Stimulated activated CD4-positive, alpha-beta T cell treated with anti-CD3 and anti-CD28 coated beads, Interleukin-15, amount 100 ng/mL, for 1 hour (primary cell): ENCODE measurements around the gene VSX1.

ENCODE experiments used
- DNase-seq, 2 donors: peaks; one replicate each; pipeline ENCODE4 v3.0.0-alpha.2; 2020; ENCODE audit warnings: low read depth in 1 of 2, low spot score in 1 of 2

Gene VSX1

DNA sequence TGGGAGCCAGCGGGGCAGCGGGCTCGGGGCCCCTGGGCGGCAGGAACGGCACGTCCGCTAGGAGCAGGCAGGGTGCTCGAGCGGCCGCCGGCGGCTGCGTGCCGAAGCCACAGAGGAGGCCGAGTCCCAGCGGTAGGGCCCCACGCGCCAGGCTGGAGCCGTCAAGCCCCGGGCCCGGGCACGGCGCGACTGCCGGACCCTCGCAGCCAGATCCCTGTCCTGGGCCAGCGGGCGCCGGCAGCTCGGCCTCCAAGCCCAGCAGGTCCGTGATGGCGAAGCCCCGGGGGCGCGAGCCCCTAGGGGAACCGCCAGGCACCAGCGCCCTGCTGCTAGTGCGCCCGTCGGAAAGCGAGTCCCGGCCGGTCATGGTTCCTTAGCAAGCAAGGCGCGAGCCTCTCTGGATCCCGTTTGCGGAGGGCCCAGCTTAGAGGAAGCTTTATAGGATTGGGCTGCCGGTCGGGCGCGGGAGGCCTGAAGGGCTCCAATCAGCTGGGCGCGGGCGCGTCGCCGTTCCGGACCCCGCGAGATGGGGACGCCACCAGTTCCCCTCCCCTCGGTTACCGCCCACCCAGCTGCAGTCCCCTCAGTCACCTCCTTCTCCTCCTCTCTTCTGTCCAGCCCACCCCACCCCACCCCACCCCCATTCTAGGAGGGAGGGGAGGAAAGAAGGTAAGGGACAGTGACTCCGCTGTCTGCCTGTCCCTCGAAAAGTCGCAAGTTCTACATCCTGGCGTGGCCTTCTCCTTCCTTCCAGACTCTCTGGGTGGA lies at the start of gene VSX1:
Gene VSX1 (minus strand): TSS at position 412 of the 768 bp plus-strand sequence. CDS start 45 bp downstream, at position 367.
- DNase-seq: no peak

DNA sequence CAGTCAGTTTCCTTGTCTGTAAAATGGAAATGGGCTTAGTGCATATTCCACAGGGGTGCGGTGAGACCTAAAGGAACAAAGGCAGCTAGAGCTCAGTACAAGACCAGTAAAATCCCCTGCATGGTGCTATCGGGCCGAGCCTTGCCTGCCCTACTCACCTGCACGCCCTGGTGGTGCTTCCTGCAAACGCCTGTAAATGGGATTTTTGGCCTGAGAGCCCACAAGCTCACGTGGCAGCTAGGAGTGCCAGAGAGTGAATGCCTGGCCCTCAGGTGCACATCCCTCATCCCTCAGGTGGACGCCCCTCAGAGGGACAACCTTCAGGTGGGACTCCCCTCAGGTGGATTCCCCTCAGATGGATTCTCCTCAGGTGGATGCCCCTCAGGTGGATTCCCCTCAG lies 48.0 kb upstream of the VSX1 start:
- no peak for DNase-seq

DNA sequence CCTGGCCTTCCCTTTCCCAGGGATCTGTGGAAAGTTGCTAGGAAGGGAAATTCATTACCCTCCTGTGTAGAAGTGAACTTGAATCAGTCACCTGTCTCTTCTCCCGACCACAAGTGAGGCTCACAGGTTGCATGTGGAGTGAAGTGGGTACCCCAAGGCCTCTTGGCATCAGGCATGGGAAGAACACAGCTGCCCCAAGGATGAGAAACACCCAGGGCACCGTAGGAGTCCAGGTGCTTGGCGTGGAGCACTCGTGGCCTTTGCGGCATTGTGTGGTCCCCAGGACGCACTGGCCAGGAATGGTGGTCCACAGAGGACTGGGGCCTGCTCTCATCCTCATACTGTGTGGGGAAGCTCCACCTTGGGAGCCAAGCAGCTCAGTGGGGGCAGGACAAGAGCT lies 47.5 kb upstream of the VSX1 start:
- no peak for DNase-seq

GRCh38 chr20:25128649-25129048 lies 46.7 kb upstream of the VSX1 start:
- no peak for DNase-seq

DNA sequence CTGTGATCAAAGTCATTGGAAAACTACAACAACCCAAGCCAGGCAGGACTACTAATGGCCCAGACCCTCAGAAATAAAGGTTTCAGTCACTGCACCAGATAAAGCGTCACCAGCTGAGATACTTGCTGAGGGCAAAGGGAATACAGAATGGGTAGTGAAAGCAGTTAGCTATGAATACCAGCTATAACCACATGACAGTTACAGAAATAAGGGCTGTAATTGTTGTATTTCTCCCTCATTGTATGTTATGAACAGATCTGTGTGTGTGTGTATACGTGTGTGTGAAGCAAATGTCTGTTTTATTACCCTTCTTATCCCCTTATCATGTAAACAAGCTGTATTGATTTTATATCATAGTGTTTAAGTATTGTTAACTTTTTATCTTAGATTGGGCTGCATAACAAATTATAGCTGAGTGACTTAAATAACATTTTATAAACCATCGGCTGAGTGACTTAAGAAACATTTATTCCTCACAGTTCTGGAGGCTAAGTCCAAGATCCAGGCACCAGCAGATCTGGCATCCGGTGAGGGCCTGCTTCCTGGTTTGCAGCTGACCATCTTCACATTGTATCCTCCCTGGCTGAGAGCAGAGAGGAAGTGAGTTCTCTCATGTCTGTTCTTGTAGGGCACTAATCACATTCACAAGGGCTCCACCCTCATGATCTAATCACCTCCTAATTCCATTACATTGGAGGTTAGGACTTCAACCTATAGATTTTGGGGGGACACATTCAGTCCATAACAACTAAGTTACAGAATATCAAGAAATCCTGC lies 46.0 kb upstream of the VSX1 start:
- DNase-seq: no peak

DNA sequence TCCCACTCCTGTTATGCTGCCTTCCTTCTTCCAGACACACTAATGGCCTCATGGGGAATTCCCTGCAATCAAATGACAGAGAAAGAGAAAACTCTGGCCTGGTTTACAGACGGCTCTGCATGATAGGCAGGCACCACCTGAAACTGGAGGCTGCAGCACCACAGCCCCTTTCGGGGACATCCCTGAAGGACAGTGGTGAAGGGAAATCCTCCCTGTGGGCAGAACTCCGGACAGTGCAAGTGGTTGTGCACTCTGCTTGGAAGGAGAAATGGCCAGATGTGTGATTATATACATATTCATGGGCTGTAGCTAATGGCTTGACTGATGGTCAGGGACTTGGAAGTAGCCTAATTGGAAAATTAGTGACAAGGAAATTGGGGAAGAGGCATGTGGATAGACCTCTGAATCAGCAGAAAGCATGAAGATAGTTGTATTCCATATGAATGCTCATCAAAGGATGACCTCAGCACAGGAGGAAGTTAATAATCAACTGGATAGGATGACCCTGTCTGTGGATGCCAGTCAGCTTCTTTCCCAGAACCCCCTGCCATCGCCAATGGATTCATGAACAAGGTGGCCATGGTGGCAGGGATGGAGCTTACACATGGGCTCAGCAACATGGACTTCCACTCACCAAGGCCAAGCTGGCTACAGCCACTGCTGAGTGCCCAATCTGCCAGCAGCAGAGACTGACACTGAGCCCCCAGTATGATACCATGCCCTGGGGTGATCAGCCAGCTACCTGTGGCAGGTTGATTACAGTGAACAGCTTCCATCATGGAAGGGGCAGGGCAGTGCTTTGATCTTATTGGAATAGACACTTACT lies 44.5 kb upstream of the VSX1 start:
- DNase-seq: no peak

DNA sequence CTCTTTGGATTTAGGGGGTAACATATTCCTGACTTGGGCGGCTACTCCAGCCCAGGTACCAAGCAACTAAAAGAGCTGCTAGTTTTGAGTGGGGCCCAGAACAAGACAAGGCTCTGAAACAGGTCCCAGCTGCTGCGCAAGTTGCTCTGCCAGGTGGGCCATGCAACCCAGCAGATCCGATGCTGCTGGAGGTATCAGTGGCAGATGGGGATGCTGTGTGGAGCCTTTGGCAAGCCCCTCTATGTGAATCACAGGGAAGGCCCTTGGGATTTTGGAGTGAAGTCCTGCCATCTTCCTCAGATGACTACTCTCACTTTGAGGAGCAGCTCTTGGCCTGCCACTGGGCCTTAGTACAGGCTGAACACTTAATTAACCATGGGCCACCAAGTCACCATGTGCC lies 43.7 kb upstream of the VSX1 start:
- DNase-seq: no peak

GRCh38 chr20:25120920-25121319 lies 39.0 kb upstream of the VSX1 start:
- DNase-seq: no peak

DNA sequence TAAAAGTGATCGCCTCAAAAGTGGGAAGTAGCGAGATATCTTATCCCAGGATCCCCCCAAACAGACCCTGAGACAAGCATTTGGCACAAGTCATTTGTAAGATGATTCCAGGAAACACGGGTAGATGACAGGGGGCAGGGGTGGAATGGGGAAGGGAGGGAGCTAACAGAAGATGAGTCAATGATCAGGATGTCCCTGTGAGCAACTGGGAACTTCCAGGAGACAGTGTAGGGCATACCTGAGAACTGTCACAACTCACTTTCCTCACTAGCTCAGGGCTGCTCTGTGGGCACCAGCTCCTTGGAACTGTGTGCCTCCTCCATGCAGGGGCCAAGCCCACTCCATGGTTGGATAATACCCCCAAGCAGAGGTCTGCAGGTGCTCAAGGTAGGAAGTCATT lies 38.5 kb upstream of the VSX1 start:
- no peak for DNase-seq

- no peak for DNase-seq
Measured at GRCh38 chr20:25118529-25118928, 36.6 kb upstream of the VSX1 start.

DNA sequence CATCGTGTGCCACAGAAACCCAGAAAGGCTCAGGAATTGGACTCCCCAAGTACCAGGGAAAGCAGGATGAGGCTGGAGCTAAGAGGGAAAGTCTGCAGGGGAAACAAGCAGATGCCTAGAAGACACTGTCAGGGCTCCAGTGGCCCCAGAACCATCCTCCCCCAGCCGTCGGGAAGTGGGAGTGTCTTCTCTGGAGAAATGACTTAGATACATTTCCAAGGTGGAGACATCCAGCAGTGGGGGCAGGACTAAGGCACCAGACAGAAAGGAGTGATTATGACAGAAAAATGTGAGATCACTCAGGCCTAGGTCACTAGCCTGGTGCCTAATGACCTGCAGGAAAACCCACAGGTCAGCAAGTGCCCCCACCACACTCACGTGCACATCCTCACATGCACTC lies 36.0 kb upstream of the VSX1 start:
- no peak for DNase-seq

DNA sequence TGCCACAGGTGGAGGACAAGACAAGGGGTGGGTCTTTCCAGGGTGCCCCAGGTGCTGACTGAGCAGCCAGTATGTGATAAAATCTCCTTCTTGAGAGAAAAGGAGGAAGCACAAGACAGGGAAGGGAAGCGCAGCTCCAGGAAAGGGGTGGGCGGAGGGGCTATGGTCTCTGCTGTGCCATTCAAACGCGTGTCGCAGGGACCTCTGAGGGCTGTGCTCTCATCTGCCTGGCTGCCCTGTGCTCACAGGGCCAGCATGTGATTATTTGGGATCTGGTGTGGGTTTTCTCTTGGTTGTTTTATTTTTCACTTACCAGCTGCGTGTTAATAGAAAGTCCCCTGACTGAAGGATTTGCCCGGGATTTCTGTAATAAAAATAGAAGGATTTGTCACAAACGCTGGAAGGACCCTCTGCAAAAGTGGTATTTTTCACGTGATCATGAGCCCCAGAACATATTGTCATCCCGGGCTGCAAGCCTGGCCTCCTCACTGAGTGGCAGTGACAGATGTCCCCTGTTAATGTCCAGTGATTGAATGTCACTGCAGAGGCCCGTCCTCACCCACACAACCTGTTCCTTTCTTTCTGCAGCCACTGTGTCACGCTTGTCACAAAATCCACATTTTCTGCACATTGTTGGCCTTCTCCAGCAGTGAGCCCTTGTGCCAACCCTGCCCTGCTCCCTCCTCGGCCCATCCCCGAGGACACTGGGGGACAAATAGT lies 35.0 kb upstream of the VSX1 start:
- no peak for DNase-seq

DNA sequence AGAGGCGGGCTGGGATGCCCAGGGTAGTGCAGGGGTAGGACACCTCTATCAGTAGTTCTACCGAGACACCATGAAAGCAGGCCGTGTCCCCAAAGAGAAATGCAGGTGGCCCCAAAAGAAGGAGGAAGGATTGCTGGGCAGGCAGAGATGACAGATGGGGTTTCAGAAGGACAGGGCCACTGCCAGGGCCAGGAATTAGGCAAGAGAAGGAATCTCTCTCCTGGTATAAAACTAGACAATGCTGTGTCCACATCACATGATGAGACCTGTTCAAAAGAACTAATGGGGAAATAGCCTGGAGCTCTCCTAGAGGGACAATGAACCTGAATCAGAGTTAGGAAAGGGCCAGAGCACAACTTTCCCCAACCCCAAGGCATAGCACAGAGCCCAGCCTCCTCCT lies 21.6 kb upstream of the VSX1 start:
- no peak for DNase-seq

DNA sequence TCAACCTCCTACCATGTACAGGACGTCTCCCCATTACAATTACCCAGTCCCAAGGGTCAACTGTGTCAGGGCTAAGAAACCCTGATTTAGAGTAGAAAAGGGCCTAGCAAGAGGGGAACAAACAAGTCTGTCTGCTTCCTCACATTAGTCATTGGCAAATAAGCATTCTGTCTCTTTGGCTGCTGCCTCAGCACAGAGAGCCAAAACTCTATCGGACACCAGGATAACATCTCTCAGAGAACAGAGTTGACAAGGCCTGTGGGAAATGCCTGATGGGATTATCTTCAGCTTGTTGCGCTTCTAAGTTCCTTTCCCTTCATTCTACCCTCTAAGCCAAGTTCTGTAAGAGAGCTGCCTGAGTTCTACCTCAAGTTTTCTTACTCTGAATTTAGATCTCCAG lies 19.0 kb upstream of the VSX1 start:
- no peak for DNase-seq

DNA sequence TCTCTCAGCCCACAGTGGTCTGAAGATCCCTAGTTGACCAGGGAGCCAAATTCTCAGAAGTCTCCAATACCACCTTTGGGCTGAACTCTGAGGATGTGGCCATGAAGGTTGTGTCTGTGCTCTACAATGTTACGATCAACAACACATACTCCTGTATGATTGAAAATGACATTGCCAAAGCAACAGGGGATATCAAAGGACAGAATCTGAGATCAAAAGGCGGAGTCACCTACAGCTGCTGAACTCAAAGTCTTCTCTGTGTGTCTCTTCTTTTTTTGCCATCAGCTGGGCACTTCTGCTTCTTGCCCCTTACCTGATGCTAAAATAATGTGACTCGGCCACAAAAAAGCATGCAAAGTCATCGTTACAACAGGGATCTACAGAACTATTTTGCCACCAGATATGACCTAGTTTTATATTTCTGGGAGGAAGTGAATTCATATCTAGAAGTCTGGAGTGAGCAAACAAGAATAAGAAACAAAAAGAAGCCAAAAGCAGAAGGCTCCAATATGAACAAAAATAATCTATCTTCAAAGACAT lies 17.7 kb upstream of the VSX1 start:
- DNase-seq: no peak

DNA sequence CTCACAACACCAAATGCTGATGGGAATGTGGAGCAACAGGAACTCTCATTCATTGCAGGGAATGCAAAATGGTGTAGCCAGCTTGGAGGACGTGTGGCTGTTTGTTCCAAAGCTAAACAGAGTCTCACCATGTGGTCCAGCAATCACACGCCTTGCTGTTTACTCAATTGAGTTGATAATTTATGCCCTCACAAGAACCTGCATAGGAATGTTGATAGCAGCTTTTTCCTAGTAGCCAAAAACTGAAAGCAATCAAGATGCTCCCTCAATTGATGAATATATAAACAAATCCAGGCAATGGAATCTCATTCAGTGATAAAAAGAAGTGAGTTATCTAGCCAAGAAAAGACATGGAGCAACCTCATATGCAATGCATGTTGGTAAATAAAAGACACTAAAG lies 15.6 kb upstream of the VSX1 start:
- no peak for DNase-seq

- DNase-seq: no peak
Measured at GRCh38 chr20:25090492-25091429, 8.8 kb upstream of the VSX1 start.

- DNase-seq: no peak
Measured at GRCh38 chr20:25089662-25090061, 7.7 kb upstream of the VSX1 start.

- no peak for DNase-seq
Measured at GRCh38 chr20:25089096-25089495, 7.2 kb upstream of the VSX1 start.

DNA sequence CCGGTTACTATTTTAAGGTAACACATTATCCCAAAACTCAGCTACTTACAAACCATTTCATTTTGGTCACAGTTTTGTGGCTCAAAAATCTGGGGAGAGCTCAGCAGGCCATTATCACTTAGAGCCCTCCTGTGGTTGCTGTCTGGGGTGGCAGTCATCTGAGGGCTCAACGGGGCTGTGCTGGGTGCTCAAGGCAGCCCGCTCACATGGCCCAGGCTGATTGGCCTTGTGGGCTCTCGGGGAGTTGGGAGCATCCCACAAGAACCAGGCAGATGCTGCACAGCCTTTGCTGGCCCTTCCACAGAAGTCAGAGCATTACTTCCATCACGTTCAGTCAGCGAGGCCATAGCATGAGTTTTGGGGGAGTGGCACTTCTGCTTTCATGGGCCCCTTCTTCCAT lies 6.3 kb upstream of the VSX1 start:
- DNase-seq: no peak
